ENCODE data around the gene KDM1A. TPM values are rescaled to one million over a fixed set of nuclear protein-coding genes. Genes with fewer than 3 reads are reported as not detected.

The KDM1A gene
- total and polyA plus RNA-seq, 9 of the 15 experiments (the other 6 are each of a cell fraction or from before 2014, with no cell fraction given): 59.2 to 181 (median 168) TPM

DNA sequence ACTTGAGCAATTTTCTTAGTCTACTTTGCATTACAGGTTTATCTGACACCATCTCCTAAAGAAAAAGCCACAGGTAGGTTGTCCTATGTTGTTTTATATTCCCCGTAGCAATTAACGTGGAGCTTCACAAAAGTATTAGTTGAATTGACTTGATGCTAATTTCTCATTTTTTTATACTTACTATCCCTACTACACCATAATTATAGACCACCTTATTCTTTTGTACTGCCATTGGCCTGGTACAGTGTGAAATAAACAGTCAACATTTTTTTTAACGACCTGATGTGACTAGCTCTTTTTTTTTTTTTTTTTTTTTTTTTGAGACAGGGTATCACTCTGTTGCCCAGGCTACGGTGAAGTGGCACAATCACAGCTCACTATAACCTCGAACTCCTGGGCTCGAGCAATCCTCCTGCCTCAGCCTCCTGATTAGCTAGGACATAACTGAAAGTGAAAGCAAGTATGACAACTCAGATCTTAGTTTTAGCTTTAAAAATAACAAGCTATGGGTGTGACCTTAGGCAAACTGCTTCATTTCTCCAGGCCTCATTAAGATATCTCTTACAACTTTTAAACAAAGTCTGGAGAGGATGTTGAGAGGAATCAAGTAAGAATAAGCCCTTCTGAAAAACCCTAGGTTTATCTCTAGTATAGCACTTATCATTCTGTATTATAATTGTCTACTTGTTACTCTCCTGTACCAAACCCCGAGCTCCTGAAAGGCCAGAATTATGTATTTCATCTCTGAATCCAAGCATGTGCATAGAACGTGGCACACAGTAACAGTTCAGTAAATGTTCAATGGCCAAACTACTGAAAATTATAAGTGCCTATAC lies 99.9 kb downstream of the KDM1A start (continued):
- no peak for TF ChIP-seq THAP7 (CRISPR knock-in tag; IDR thresholded peaks at IDR 0.05)
- TF ChIP-seq BRCA1 (IDR thresholded peaks at IDR 0.05): no peak
- TF ChIP-seq BRCA1 (CRISPR knock-in tag; IDR thresholded peaks at IDR 0.05): no peak
- no peak for TF ChIP-seq ZNF347 (CRISPR knock-in tag; IDR thresholded peaks at IDR 0.05; ENCODE audit: low read depth)
- TF ChIP-seq IRF2 (CRISPR knock-in tag; IDR thresholded peaks at IDR 0.05): 0 out of 2 replicates have a peak, but pooled peaks have one; percentile 81
- TF ChIP-seq ELF2 (CRISPR knock-in tag; IDR thresholded peaks at IDR 0.05): no peak
- TF ChIP-seq ZNF384 (IDR thresholded peaks at IDR 0.05; ENCODE audit: low read depth, low read length): peak; percentile 80
- TF ChIP-seq NFIX (CRISPR knock-in tag; IDR thresholded peaks at IDR 0.05; ENCODE audit: low read depth): no peak
- TF ChIP-seq CREB3L1 (IDR thresholded peaks at IDR 0.05; ENCODE audit: borderline replicate concordance, low read depth): 0 out of 2 replicates have a peak, but pooled peaks have one; percentile 35
- no peak for TF ChIP-seq ATF4 (CRISPR knock-in tag; IDR thresholded peaks at IDR 0.05)
- TF ChIP-seq ZNF324 (CRISPR knock-in tag; IDR thresholded peaks at IDR 0.05): no peak
- TF ChIP-seq MEF2A (IDR thresholded peaks at IDR 0.05; ENCODE audit: control insufficient read depth, low read depth, low read length): no peak
- no peak for TF ChIP-seq TARDBP (IDR thresholded peaks at IDR 0.05)
- TF ChIP-seq TAF1 (IDR thresholded peaks at IDR 0.05; ENCODE audit: control insufficient read depth, extremely low read depth, insufficient read depth, low read length, severe bottlenecking): no peak
- no peak for TF ChIP-seq ATF7 (IDR thresholded peaks at IDR 0.05)
- no peak for TF ChIP-seq ZFPM2 (CRISPR knock-in tag; IDR thresholded peaks at IDR 0.05)
- TF ChIP-seq ZNF277 (CRISPR knock-in tag; IDR thresholded peaks at IDR 0.05; ENCODE audit: borderline replicate concordance): no peak
- peak; percentile 17; the same call in 1 of the 2 replicates for TF ChIP-seq LEF1 (IDR thresholded peaks at IDR 0.05)
- no peak for TF ChIP-seq RBM22 (IDR thresholded peaks at IDR 0.05; ENCODE audit: low read depth, low read length, poor library complexity, severe bottlenecking)
- TF ChIP-seq, protein P1, sequence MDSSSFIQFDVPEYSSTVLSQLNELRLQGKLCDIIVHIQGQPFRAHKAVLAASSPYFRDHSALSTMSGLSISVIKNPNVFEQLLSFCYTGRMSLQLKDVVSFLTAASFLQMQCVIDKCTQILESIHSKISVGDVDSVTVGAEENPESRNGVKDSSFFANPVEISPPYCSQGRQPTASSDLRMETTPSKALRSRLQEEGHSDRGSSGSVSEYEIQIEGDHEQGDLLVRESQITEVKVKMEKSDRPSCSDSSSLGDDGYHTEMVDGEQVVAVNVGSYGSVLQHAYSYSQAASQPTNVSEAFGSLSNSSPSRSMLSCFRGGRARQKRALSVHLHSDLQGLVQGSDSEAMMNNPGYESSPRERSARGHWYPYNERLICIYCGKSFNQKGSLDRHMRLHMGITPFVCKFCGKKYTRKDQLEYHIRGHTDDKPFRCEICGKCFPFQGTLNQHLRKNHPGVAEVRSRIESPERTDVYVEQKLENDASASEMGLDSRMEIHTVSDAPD (CRISPR knock-in tag; IDR thresholded peaks at IDR 0.05): no peak
- TF ChIP-seq SMARCC2 (IDR thresholded peaks at IDR 0.05; ENCODE audit: low read depth): no peak
- TF ChIP-seq PTBP1 (IDR thresholded peaks at IDR 0.05; ENCODE audit: low read depth, low read length): no peak
- TF ChIP-seq KLF13 (tag; IDR thresholded peaks at IDR 0.05; ENCODE audit: borderline replicate concordance, low read depth): no peak
- 0 out of 2 replicates have a peak, but pooled peaks have one; percentile 33 for TF ChIP-seq SMARCE1 (IDR thresholded peaks at IDR 0.05)

Measured in K562 (cell line).